ENCODE data around the gene SH3GL3. TPM values are rescaled to one million over a fixed set of nuclear protein-coding genes. Genes with fewer than 3 reads are reported as not detected.

SH3GL3 gene
- total and polyA plus RNA-seq, 2 of the 4 experiments (the other 2 are of a cell fraction): not detected

GRCh38 chr15:83561661-83562060, 114.5 kb downstream of the SH3GL3 start:
- dilution Hi-C loops (cut with HindIII; ENCODE audit: low sequenced_read_pairs, unreplicated experiment): loop anchor here (25.0 kb wide), 1 partner anchor 299 kb away; no protein-coding TSS in a partner anchor
- no peak overlapping the region for H2BK20ac ChIP-seq (ENCODE audit: low read depth, low read length)
- H3K9me3 ChIP-seq (ENCODE audit: control insufficient read depth, insufficient read depth, low read length): no peaks in the 10 kb centered on the region
- ChIA-PET CTCF (interaction anchor here (3.9 kb wide), 1 partner anchor 313 kb away, joined by 27 read pairs; no protein-coding TSS in a partner anchor), POLR2A (ENCODE audit: unreplicated experiment) (no interaction called here)
- H3K4me1 ChIP-seq (ENCODE audit: control insufficient read depth, insufficient read depth, low read length): no peaks in the 10 kb centered on the region
- H4K91ac ChIP-seq (ENCODE audit: insufficient read depth, low read depth, low read length): no peak overlapping the region
- H2AK5ac ChIP-seq (ENCODE audit: low read depth, low read length): no peak overlapping the region
- no peaks in the 10 kb centered on the region for H4K20me1 ChIP-seq (ENCODE audit: insufficient read depth, low read length)
- no peaks in the 10 kb centered on the region for H3K79me1 ChIP-seq (ENCODE audit: low read depth in 1 of 2, low read length in 2 of 2)
- no peak overlapping the region for H4K8ac ChIP-seq (ENCODE audit: low read depth in 2 of 2, low read length in 2 of 2)
- no peak overlapping the region for H3K4me3 ChIP-seq (ENCODE audit: insufficient read depth, low read depth, low read length)
- no peak overlapping the region for H3K23ac ChIP-seq (ENCODE audit: low read depth, low read length)
- no peak overlapping the region for H3K4me2 ChIP-seq (ENCODE audit: low read depth, low read length)
- H2AK9ac ChIP-seq (replicated peaks; ENCODE audit: low read depth, low read length, poor library complexity): no peak overlapping the region
- H3K27me3 ChIP-seq (ENCODE audit: control insufficient read depth, insufficient read depth, low read length): no peaks in the 10 kb centered on the region; the same call in 1 of the 2 replicates
- no peaks in the 10 kb centered on the region for H3K9me1 ChIP-seq (ENCODE audit: insufficient read depth, low read length)
- H3K27ac ChIP-seq (ENCODE audit: insufficient read depth, low read length): no peak overlapping the region
- H4K5ac ChIP-seq (ENCODE audit: low read depth, low read length): no peak overlapping the region
- no peak for ATAC-seq (ENCODE audit: low read depth)
- no peak overlapping the region for H3K14ac ChIP-seq (replicated peaks; ENCODE audit: low read depth, low read length)
- no peak overlapping the region for H2BK120ac ChIP-seq (ENCODE audit: low read depth, low read length)
- H3K9ac ChIP-seq (ENCODE audit: low read depth, low read length): no peak overlapping the region
- no peak for DNase-seq
- no peak overlapping the region for H3K18ac ChIP-seq (ENCODE audit: low read depth, low read length)
- BruUV-seq (replicated peaks): no TSS peak
- in situ Hi-C loops (cut with MboI; ENCODE audit: low sequenced_read_pairs): no loop called here
- intact Hi-C loops (cut with micrococcal nuclease): no loop called here
- H2AFZ ChIP-seq (replicated peaks; ENCODE audit: low read length, poor library complexity): no peak overlapping the region
- no peaks in the 10 kb centered on the region for H3K36me3 ChIP-seq (ENCODE audit: control insufficient read depth, insufficient read depth, low read length)
- H2BK5ac ChIP-seq (ENCODE audit: low read depth, low read length, poor library complexity, severe bottlenecking): no peak overlapping the region
- H3K56ac ChIP-seq (ENCODE audit: extremely low read depth, insufficient read depth, low read length): no peak overlapping the region
- no peak overlapping the region for H2BK15ac ChIP-seq (ENCODE audit: low read depth, low read length)
- TF ChIP-seq CHD1 (IDR thresholded peaks at IDR 0.05; ENCODE audit: low read depth, low read length) (no peak), MAFK (IDR thresholded peaks at IDR 0.05; ENCODE audit: low read depth, low read length) (no peak), RCOR1 (IDR thresholded peaks at IDR 0.05; ENCODE audit: insufficient replicate concordance, low read length) (no peak), RFX5 (IDR thresholded peaks at IDR 0.05; ENCODE audit: low read depth, low read length) (no peak)
- H3K4ac ChIP-seq (ENCODE audit: low read depth, low read length): no peak overlapping the region
